ENCODE results near the gene ZNF469.

The ZNF469 gene

DNA sequence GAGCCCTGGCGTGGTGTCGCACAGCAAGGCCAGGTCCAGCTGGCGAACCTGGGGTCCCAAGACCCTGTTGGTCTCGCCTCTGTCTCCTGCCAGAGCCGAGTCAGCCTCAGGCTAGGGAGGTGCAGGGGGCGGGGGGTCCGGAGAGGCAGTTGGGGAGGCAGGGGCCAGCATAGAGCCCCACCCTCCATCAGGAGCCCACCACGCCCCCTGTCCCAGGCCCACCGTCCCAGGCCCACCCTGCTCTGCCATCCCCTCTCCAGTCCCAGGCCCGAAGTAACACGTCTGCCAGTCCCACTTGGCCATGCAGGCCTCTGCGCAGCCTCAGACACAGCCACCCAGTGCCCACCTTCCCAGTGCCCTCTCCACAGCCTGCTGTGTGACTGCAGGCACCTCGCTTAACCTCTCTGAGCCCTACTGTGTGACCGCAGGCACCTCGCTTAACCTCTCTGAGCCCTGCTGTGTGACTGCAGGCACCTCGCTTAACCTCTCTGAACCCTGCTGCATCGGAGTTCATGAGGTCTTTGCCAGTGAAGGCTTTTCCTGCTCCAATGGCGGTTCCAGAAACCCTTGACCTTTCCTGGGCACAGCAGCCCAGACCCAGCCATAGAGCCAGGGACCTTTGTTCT lies 29.3 kb downstream of the ZNF469 start:
- DNase-seq = no peak

DNA sequence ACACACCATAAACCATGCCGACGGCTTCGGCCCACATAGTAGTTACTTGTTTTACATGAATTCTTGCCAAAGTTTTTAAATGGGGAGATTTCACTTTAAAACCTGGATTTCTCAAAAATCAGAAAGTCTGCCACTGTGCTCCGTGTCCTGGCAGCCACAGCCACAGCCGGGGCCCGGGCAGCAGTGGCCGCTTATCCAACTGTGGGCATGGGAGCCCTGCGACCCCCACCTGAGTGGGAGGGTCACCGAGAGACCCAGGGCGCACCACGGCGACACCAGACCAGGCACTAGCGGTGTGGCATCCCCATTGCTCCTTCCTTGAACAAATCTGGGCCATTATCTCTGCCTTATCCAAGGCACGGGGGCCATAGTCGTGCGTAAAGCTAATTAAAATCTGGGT lies 30.0 kb downstream of the ZNF469 start:
- no peak for DNase-seq

DNA sequence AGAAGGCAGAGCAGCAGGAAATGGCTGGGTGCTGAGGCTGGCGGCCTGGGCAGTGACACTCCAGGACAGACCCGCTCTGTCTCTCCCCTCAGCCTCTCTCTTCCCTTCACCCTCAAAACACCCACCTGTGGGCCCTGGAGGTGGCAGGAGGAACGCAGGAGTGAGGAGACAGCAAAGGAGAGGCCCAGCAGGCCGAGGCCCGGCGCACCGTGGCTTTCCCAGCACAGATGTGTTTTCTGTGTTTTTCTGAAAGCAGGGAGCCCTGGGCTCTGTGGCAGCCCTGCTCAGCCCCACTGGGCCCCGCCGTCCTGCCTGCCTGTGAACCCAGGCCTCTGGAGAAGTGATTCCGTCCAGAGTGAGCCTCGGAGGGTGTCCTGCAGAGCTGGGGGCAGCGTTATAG lies 30.5 kb downstream of the ZNF469 start:
- no peak for DNase-seq

DNA sequence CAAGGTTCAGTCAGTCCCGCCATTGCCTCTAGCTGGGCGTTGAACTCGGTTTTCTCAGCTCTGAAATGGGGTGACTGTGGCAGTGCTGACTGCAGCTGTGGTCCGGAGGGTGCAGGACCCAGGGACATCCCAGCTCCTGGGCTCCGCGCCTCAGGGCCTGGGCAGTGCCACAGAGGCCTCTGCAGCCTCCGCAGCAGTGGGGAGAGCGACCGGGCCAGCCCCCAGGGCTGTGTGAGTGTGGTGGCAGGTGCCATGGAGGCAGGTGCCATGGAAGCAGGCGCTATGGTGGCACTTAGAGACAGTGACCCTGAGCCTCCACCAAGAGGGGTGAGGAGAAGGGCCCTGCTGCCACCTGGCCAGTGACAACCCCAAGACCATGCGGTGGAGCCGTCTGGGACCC lies 30.9 kb downstream of the ZNF469 start:
- DNase-seq = no peak

DNA sequence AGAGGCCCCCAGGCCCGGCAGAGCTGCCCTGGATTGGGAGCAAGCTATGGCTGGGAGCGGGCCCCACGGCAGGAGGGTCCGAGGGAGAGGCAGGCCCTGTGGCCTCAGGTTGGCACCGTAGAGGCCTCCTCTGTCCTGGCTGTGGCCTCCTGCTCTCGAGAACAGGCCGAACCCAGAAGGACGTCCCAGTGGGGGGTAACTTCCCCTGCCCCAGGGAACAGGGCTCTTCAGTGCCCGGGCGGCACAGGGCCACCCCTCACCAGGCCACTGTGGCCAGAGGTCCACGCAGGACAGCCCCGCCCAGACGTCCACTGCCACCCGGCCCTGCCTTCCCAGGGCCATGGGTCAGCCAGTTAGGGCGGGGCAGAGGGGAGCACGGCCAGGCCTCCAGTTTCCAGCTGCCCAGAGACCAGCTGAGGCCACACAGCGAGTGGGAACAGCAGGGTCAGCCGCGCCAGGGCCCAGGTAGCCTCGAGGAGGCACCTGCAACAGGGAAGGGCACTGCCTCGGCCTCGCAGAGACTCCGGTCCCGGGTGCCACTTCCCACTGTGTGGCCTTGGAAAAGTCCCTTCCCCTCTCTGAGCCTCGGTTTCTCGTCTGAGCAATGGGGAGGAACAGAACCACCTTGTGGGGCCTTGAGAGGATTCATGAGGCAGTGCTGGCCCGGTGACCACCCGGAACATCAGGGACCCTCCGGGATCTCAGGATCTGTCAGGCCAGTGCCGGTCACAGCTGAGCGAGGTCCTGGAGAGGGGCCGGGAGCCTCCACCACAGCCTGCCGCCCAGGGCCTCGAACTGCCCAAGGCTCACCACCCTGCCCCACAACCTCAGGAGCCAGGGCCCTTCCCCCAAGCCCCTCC lies 32.0 kb downstream of the ZNF469 start:
- no peak for DNase-seq

DNA sequence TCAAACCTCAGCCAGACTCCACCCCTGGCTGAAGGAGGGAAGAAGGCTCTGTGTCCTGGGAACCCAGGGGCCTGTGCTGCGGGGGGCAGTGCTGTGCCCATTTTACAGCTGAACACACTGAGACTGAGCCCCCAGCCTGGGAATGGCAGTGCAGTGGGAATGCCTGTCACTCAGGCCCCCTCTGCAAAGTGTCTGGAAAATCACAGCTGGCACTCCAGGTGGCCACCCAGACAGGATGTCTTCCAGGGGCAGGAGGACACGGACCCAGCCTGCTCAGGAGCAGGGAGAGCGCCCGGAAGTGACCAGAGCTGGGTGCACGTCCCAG lies 32.6 kb downstream of the ZNF469 start:
- no peak for DNase-seq

DNA sequence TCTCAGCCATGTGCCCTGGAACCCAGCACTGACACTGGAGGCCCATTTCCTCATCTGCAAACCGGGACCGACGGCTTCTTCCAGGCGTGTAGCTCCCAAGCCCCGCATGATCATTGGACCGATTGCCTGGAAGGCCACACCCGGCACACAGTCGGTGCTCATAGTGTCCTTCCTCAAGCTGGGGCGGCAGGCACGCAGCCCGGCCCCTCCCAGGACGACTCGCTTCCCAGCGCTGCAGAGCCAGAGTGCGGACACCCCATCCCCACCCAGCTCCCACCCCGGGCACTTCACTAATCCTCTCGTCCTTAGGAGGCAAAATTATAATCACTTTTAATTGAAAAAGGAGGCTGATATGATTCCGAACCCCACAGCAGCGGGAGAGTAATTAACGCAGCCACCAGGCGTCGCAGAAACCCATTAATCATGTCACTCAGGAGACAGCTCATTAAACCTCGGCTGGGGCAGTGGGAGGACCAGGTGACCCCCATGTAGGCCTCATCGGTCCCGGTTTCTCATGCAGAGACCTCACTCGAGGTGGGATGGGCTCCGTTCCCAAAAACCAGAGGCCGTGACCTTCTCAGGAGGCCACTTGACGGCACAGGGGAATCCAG lies 33.1 kb downstream of the ZNF469 start:
- DNase-seq = no peak

DNA sequence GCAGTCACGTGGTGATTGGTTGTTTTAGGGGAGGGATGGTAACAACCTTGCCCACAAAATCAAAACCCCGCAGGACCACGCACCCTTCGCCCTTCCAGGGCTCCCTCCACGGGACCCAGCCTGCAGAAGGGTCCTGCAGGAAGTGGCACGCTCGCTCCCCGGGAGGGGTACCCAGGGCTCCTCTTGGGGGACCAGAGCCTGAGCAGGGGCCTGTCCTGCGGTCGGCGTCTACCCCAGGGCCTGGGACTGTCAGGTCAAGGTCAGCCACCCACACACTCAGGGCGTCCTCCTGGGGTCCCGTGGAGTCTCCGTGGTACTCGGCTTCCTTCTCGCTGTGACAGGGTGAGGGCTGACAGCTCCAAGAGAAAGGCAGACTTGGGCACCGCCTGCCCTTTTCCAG lies 33.9 kb downstream of the ZNF469 start:
- no peak for DNase-seq

DNA sequence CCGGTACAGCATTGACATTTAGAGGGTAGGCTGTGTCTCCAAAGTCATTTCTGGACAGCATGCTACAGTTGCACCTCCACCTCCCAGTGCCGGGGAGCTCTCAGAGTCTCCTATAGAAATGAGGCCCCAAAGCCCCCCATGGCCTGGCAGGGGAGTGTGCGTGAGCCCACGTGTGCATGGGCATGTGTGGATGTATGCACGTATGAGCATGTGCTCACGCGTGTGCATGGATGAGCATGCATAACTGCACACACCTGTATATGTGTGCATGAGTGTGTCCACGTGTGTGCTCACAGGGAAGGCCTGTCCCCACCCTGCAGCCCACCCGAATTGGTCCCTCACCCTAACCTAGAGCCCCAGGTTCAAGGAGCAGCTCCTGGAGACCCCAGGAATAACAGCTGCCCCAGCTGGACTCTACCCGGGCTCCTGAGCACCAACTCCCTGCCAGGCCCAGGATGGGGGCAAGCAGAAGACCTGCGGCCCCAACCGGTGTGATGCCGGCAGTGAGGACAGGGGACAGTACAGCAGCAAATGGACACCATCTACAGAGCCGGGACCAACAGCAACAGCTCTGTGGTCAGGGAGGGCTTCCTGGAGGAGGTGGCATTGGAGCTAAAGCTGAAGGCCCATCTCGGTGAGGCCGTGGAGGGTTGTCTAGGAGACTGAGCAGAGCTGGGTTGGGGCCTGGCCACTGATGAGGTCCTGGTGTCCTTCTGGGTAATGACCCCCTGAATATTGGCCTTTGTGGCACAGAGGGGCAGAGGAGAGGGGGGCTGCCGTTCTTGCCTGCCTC lies 35.1 kb downstream of the ZNF469 start:
- no peak for DNase-seq

DNA sequence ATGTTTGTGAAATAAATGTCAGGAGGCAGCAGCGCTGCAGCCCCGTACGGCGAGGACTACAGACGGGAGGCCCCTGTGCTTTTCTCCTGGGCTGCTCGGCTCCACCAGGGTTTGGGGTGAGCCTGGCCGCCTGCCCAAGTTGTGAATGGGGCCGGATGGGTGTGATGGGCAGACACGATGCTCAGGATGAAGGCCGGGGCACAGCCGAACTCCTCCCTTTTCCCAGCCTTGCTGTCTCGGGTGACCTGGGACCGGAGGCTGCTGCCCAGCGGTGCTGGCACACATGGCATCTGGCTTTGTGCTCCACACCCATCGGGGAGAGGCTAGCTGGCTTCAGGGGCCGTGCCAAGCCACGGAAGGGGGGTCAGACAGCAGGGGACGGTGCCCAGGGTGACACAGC lies 36.1 kb downstream of the ZNF469 start:
- no peak for DNase-seq

DNA sequence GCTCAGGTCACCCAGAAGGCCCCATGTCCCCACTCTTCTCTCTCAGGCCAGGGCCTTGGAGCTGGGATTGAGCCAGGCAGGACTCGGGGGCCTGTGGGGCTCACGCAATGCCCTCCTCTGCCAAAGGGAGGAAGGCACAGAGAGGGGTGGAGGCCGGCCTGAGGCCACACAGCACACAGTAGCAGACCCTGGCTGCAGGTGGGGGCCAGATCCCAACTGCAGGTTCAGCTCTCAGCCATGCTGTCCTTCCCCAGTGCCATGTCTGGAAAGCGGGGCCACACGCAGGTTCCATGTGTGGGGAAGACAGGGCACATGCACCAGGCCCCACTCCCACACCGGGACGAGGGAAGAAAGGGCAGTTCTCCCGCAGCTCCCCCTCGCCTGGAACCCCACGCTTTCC lies 37.0 kb downstream of the ZNF469 start:
- no peak for DNase-seq

DNA sequence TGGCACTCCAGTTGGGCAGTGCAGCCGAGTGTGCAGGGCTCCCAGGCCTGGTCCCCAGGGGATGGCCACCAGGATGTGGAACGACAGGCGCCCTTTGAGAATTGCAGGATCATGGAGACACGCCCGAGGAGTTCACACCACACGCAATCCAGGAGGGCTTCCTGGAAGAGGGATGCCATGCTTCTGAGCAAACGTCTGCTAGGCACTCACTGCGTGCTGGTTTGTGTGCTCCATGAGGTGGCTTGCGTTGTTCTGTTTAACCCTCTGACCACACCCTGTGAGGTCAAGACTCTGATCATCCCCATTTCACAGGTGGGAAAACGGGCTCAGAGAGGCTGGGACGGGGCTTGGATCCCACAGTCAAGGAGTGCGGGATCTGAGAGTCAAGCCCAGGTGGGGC lies 37.7 kb downstream of the ZNF469 start:
- no peak for DNase-seq

DNA sequence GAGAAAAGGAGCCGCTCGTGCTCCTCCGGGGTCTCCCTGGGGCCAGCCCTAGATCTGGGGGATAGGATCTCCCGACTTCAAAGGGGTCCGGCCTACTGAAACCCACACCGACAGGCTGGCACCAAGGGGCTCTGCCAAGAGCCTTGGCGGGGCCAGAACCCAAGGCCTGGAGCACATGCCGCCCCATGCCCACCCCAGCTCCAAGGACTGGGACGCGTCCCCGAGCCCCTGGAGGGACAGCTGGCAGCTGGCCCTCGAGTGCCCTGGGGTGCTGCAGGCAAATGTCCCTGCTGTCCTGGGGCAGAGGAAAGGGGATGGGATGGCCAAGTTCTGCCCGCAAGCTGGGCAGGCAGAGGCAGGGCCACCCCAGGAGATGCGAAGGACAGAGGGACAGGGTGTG lies 38.5 kb downstream of the ZNF469 start:
- no peak for DNase-seq

DNA sequence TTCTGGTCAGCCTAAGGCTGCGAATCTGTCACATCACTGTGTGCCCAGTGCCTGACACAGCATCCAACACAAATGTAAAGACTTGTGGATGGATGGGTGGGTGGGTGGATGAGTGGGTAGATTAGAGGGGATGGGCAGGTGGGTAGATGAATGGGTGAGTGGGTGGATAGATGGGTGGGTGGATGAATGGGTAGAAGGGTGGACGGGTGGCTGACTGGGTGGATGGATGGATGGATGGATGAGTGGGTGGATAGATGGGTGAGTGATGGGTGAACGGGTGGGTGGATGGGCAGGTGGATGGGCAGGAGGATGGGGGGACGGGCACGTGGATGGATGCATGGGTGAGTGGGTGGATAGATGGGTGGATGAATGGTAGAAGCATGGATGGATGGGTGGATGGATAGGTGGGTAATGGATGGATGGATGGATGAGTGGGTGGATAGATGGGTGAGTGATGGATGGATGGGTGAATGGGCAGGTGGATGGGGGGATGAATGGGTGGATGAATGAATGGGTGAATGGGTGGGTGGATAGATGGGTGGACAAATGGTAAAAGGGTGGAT lies 39.2 kb downstream of the ZNF469 start:
- no peak for DNase-seq

DNA sequence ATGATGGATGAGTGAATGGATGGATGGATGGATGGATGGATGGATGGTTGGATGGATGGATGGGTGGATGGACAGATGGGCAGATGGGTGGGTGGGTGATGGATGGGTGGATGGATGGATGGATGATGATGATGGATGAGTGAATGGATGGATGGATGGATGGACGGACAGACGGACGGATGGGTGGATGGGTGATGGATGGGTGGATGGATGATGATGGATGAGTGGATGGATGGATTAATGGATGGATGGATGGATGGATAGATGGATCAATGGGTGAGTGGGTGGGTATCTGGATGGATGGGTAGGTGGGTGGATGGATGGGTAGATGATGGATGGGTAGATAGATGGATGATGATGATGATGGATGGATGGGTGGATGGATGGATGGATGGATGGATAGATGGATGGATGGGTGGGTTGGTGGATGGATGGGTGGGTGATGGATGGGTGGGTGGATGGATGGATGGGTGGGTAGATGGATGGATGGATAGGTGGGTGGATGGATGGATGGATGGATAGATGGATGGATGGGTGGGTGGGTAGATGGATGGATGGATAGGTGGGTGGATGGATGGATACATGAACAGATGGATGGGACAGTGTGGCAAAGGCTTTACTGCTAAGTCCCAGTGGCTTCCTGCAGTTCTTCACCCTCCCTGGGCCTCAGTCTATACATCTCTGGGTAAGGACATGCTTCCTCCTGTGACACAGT lies 40.1 kb downstream of the ZNF469 start:
- DNase-seq = no peak

DNA sequence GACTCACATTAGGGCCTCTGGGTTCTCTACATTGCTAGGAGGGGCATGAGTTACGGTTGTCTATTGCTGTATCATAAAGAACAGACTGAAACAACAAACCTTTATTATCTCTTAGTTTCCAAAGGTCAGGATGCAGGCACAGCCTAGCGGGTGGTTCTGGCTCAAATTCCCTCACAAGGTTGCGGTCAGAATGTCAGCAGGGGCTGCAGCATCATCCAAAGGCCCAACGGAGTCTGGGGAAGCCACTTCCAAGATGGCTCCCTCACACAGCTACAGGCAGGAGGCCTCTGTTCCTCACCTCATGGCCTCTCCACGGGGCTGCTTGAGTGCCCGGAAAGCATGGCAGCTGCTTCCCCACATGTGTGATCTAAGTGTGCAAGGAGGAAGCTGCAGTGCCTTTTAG lies 40.7 kb downstream of the ZNF469 start:
- DNase-seq = no peak

DNA sequence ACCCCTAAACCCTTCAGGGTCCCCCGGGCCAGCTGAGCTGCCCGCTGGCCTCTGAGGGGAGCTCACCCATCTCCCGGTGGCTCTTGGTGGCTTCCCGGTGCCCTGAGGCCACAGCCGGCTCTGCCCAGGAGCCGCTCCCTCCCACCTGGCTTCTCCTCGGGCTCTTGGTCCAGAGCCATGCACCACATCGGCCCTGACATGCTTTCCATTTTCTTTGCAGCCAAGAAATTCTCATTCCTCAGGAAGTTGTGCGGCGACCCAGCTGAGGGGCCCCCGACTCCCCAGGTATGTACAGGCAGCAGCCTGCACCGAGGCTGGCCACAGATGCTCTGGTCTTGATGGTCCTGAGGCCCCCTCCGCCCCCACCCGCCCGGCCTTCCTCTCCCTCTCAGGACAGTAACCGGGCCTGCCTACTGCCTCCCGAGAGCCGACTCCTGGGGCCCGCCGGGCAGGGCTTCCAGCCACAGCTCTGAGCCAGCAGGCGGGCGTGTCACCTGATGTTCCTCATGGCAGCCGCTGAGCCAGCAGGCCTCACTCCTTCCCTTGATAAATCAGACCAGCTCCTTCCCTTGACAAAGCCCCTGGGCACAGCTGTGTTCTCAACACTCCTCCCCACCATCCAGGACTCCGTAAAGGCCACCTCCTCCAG lies 42.0 kb downstream of the ZNF469 start:
- DNase-seq = no peak

DNA sequence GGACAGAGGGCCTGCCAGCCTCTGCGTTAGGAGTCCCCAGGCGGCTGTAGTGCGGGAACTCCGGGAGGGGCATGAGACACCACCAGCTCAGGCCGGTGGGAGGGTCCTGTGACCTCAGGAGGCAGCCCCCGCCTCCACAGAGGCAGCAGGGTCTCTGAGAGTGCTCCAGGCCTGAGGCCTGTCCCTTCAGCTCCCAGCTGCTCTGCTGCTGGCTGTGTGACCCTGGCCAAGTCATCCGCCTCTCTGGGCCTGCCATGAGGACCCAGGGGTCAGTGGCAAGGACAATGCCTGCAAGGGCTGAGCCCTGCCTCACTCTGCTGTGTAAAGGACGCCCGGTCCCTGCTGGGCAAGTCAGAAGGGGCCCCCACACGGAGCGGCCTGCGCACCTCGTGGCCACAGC lies 43.3 kb downstream of the ZNF469 start:
- no peak for DNase-seq

DNA sequence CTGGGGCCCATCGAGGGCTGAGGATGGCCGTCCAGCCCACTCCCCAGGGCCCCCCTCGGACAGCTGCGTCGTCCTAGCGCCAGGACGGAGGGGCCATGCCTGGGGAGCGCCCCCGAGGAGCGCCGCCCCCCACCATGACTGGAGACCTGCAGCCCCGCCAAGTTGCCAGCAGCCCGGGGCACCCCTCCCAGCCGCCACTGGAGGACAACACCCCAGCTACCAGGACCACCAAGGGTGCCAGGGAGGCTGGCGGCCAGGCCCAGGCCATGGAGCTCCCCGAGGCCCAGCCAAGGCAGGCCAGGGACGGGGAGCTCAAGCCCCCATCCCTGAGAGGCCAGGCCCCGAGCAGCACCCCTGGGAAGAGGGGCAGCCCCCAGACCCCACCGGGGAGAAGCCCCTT lies 44.6 kb downstream of the ZNF469 start:
- DNase-seq = no peak

DNA sequence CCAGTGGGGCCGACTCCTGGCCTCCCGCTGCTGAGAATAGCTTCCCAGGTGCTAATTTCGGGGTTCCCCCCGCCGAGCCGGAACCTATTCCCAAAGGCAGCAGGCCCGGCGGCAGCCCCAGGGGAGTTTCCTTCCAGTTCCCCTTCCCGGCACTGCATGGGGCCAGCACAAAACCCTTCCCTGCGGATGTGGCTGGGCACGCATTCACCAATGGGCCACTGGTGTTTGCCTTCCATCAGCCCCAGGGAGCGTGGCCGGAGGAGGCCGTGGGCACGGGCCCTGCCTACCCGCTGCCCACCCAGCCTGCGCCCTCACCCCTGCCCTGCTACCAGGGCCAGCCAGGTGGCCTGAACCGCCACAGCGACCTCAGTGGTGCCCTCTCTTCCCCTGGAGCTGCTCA lies 45.4 kb downstream of the ZNF469 start:
- no peak for DNase-seq

DNA sequence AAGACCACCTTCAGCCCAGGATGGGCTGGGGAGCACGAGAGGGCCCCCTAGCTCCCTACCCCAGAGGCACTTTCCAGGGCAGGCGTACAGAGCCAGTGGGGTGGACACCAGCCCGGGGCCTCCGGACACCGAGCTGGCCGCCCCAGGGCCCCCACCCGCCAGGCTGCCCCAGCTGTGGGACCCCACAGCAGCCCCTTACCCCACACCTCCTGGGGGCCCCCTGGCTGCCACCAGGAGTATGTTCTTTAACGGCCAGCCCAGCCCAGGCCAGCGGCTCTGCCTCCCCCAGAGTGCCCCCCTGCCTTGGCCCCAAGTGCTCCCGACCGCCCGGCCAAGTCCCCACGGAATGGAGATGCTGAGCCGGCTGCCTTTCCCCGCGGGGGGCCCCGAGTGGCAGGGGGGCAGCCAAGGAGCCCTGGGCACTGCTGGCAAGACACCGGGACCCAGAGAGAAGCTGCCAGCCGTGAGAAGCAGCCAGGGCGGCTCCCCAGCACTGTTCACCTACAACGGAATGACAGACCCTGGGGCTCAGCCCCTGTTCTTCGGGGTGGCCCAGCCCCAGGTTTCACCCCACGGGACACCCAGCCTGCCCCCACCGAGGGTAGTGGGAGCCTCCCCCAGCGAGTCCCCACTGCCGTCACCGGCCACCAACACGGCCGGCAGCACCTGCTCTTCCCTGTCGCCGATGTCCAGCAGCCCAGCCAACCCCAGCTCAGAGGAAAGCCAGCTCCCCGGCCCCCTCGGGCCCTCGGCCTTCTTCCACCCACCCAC lies 46.0 kb downstream of the ZNF469 start:
- DNase-seq = no peak
